Measurements from ENCODE around the gene EPHB4. TPM values are rescaled to one million over a fixed set of nuclear protein-coding genes. Genes with fewer than 3 reads are reported as not detected.

EPHB4 gene
- 1 to 10 TPM; 1.5 to 3.9 (median 2.6) TPM for total RNA-seq

DNA sequence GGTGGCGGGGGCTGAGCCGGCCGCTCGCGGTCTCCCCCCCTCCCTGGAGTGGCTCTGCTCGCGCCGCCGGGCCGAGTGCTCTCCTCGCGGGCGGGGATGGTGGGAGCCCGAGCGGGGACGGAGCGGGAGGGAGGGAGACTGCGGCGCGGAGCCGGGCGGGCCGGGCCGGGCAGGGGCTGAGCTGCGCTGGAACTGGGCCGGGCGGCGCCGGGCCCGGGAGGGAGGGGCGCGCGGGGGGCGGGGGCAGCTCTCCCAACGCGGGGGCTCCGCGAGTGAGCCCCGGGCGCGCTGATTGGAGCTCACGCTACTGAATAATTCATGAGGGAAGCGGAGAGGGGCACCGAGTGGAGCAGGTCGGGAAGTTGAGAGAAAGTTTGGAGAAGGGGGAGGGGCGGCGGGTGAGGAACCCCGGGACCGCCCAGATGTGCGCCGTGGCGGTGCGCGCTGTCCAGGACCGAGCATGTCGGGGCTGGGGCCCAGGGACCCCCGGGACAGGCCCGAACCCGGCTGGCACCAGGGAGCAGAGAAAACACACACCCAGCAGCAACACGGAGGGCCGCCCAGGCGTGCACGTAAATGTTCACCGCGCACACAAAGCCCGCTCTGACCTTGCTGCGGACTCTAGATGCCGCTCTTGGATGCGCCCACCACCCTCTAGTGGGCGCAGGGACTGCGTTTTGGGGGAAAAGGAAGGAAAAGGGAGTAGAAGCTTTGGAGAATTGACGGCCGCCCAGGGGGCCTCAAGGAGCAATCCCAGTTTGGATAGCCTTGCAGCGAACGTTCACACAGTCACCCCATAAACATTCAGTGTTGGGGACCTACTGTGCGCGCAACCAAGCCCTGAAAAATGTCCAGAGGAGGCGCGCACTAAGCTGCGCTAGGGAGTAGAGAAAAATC, at the start of gene EPHB4:
TSS of gene EPHB4 (minus strand) at position 194 of the 897 bp plus-strand sequence. CDS start 493 bp downstream, outside the sequence.
- Mint-ChIP-seq H3K4me1 (ENCODE audit: low read depth) (peaks cover 17% of the 10 kb centered on the region), H3K4me3 (peak within 1 kb of the TSS; percentile 63), H3K36me3 (ENCODE audit: insufficient read depth) (no peaks in the 10 kb centered on the region), H3K9me3 (no peaks in the 10 kb centered on the region), H3K27me3 (ENCODE audit: low read depth) (peaks cover 43% of the 10 kb centered on the region)
- ATAC-seq = peak; percentile 65 to 68
- DNase-seq = no peak

- peak; percentile 60 to 61 for ATAC-seq
- Mint-ChIP-seq H3K9me3 (no peaks in the 10 kb centered on the region), H3K27me3 (ENCODE audit: low read depth) (no peaks in the 10 kb centered on the region), H3K4me3 (peak overlapping the region; percentile 99), H3K36me3 (ENCODE audit: insufficient read depth) (peaks cover 31% of the 10 kb centered on the region), H3K4me1 (ENCODE audit: low read depth) (peaks cover 51% of the 10 kb centered on the region)
- DNase-seq = no peak
Observed at GRCh38 chr7:100875356-100875751, 48.0 kb upstream of the EPHB4 start.

GRCh38 chr7:100874577-100875355, 47.4 kb upstream of the EPHB4 start, which contains the start of gene SRRT:
Gene SRRT (plus strand): TSS chr7:100875103. CDS start chr7:100875591, 488 bp downstream.
- Mint-ChIP-seq H3K4me3 (peak within 1 kb of the TSS; percentile 99), H3K36me3 (ENCODE audit: insufficient read depth) (peaks cover 28% of the 10 kb centered on the region), H3K9me3 (no peaks in the 10 kb centered on the region), H3K4me1 (ENCODE audit: low read depth) (peaks cover 48% of the 10 kb centered on the region), H3K27me3 (ENCODE audit: low read depth) (no peaks in the 10 kb centered on the region)
- peak; percentile 95 to 96 for ATAC-seq
- DNase-seq = peak; percentile 98

DNA sequence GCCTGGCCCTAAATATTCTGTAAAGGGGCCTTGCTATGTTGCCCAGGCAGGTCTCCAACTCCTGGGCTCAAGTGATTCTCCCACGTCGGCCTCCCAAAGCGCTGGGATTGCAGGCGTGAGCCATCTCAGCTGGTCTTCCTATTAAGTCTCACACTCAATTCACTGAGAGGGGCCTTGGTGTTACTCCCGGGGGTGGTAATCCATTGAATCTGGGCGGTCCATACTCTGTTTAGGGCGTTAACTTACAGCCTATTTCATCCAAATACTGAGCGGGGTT, 46.9 kb upstream of the EPHB4 start:
- peaks cover 27% of the 10 kb centered on the region for H3K36me3 Mint-ChIP-seq (ENCODE audit: insufficient read depth)

DNA sequence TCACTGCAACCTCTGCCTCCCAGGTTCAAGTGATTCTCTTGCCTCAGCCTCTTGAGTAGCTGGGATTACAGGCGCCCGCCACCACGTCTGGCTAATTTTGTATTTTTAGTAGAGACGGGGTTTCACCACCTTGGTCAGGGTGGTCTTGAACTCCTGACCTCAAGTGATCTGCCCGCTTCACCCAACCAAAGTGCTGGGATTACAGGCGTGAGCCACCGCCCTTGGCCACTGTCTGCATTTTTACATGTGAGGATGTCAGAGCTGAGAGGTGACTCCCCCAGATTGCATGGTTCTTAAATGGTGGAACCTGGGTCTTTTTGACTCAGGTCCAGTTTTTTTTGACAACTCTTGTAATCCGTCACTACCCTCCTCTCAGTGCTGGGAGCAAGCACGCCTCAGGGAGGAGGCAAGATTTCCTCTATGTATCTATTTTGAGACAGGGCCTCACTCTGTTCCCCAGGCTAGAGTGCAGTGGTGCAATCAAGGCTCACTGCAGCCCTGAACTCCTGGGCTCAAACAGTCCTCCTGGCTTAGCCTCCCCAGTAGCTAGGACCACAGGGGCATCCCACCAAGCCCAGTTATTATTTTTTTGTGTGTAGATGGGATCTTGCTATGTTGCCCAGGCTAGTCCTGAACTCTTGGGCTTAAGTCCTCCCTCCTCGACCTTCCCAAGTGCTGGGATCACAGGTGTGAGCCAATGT, 46.4 kb upstream of the EPHB4 start:
- DNase-seq (no peak), ATAC-seq (no peak)
- Mint-ChIP-seq H3K4me1 (ENCODE audit: low read depth) (peaks cover 38% of the 10 kb centered on the region), H3K27me3 (ENCODE audit: low read depth) (no peaks in the 10 kb centered on the region), H3K4me3 (peak overlapping the region; percentile 99), H3K36me3 (ENCODE audit: insufficient read depth) (peaks cover 25% of the 10 kb centered on the region), H3K9me3 (no peaks in the 10 kb centered on the region)

More for the DNA sequence above, 46.9 kb upstream of the EPHB4 start:
- peaks cover 43% of the 10 kb centered on the region for H3K4me1 Mint-ChIP-seq (ENCODE audit: low read depth)
- no peaks in the 10 kb centered on the region for H3K27me3 Mint-ChIP-seq (ENCODE audit: low read depth)
- DNase-seq (no peak), ATAC-seq (peak; percentile 1)
- peak overlapping the region; percentile 99 for H3K4me3 Mint-ChIP-seq
- H3K9me3 Mint-ChIP-seq = no peaks in the 10 kb centered on the region

GRCh38 chr7:100867776-100868485, 40.6 kb upstream of the EPHB4 start:
- DNase-seq (no peak), ATAC-seq (peak in 1 of 2 donors; percentile 10)
- H3K4me3 Mint-ChIP-seq = peak overlapping the region; percentile 90
- H3K27me3 Mint-ChIP-seq (ENCODE audit: low read depth) = no peaks in the 10 kb centered on the region
- no peaks in the 10 kb centered on the region for H3K9me3 Mint-ChIP-seq
- H3K4me1 Mint-ChIP-seq (ENCODE audit: low read depth) = peaks cover 14% of the 10 kb centered on the region
- H3K36me3 Mint-ChIP-seq (ENCODE audit: insufficient read depth) = peaks cover 20% of the 10 kb centered on the region

DNA sequence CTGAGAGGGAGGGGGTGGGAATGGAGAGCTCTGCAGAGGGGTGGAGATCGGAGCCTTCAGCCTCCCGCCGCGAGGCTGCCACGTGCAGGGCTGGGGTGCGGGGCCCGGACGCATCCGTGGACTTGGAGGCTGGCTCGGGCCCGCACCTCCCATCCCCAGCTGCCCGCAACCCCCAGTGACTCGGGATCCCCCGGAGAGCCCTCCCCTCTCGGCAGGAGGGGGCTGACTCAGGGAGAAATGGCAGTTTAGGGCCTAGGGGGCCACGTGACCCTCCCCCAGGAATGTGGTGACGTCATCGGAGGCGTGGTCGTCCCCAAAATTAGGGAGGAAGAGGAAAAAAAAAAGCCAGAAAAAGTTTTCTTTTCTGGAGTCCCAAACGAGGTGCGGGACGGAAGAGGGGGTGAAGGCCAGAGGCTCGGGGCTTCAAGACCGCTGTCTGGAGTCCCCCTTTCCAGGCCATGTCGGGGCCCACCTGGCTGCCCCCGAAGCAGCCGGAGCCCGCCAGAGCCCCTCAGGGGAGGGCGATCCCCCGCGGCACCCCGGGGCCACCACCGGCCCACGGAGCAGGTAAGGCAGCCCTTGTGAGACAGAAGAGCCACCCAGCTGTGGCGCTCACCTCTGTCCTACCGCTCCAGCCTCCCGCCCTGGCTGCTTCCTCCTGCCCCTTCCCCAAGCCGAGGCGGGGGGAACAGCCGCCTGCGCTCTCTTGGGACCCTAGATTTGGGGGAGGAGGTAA, 39.9 kb upstream of the EPHB4 start, which contains the start of gene TRIP6:
TSS of gene TRIP6 (plus strand) at position 348 of the 736 bp plus-strand sequence. CDS start at position 459, 111 bp downstream.
- Mint-ChIP-seq H3K36me3 (ENCODE audit: insufficient read depth) (peaks cover 16% of the 10 kb centered on the region), H3K4me1 (ENCODE audit: low read depth) (peaks cover 14% of the 10 kb centered on the region), H3K27me3 (ENCODE audit: low read depth) (no peaks in the 10 kb centered on the region), H3K9me3 (no peaks in the 10 kb centered on the region), H3K4me3 (peak within 1 kb of the TSS; percentile 90)
- ATAC-seq (peak; percentile 71), DNase-seq (peak; percentile 71)

DNA sequence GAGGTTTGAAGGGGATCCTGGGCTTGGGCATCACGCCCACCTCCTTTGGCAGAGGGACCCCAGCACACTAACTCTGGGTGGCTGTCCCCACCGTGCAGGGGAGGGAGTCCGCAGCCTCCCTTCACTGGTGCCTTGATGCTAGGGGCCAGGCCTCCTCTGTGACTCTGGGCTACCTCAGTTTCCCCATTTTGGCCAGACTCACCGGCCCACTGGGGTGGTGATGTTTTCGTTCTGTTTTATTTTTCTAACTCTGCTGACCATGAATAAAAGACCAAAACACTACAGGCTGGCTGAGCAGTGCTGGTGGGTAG, 39.4 kb upstream of the EPHB4 start:
- ATAC-seq (no peak), DNase-seq (no peak)
- H3K27me3 Mint-ChIP-seq (ENCODE audit: low read depth) = no peaks in the 10 kb centered on the region
- peaks cover 14% of the 10 kb centered on the region for H3K4me1 Mint-ChIP-seq (ENCODE audit: low read depth)
- peaks cover 15% of the 10 kb centered on the region for H3K36me3 Mint-ChIP-seq (ENCODE audit: insufficient read depth)
- H3K4me3 Mint-ChIP-seq = peak overlapping the region; percentile 90
- H3K9me3 Mint-ChIP-seq = no peaks in the 10 kb centered on the region

DNA sequence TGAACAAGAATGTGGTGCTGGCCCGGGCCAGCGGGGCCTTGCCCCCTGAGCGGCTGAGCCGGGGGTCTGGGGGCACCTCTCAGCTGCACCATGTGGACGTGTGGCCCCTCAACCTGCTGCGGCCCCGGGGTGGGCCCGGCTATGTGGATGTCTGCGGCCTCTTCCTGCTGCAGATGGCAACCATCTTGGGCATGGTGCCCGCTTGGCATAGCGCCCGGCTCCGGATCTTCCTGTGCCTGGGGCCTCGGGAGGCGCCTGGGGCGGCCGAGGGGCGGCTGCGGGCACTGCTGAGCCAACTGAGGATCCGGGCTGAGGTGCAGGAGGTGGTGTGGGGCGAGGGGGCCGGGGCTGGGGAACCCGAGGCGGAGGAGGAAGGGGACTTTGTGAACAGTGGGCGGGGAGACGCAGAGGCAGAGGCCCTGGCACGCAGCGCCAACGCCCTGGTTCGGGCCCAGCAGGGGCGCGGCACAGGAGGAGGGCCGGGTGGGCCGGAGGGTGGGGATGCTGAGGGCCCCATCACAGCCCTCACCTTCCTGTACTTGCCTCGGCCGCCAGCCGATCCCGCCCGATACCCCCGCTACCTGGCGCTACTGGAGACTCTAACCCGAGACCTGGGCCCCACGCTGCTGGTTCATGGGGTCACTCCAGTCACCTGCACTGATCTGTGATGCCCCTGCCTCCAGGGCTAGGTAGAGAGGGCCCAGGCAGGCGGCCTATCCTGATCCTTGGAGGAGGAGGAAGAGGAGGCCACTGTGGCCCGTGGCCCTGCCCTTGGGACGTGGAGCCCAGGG, 38.8 kb upstream of the EPHB4 start:
- H3K4me3 Mint-ChIP-seq = peak overlapping the region; percentile 90
- ATAC-seq = peak; percentile 25 to 61
- H3K4me1 Mint-ChIP-seq (ENCODE audit: low read depth) = peaks cover 14% of the 10 kb centered on the region
- H3K36me3 Mint-ChIP-seq (ENCODE audit: insufficient read depth) = peaks cover 12% of the 10 kb centered on the region
- H3K9me3 Mint-ChIP-seq = no peaks in the 10 kb centered on the region
- no peak for DNase-seq
- no peaks in the 10 kb centered on the region for H3K27me3 Mint-ChIP-seq (ENCODE audit: low read depth)

DNA sequence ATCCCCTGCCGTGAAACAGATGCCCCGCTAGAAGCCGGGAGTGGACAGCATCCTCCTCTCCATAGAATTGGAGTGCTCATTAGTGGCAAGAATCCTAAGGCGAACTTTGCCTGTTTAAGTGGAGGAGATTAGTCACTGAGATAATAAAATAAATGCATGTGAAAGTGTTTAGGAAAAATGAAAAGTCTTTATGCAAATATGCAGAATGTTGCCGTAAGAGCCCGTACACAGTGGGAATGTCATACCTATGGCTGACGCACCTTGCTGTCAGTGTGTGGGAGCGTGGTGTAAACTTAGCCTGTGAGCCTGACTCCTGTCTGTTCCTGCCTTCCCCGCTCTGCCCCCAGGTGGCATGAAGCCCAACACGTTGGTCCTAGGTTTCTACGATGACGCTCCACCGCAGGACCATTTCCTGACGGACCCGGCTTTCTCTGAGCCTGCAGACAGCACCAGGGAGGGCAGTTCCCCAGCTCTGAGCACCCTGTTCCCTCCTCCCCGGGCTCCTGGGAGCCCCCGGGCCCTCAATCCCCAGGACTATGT, 38.1 kb upstream of the EPHB4 start:
- Mint-ChIP-seq H3K4me1 (ENCODE audit: low read depth) (peaks cover 14% of the 10 kb centered on the region), H3K9me3 (no peaks in the 10 kb centered on the region), H3K4me3 (no peak overlapping the region), H3K36me3 (ENCODE audit: insufficient read depth) (peaks cover 18% of the 10 kb centered on the region), H3K27me3 (ENCODE audit: low read depth) (no peaks in the 10 kb centered on the region)
- DNase-seq (no peak), ATAC-seq (no peak)

- DNase-seq (no peak), ATAC-seq (no peak)
- Mint-ChIP-seq H3K4me3 (no peak overlapping the region), H3K36me3 (ENCODE audit: insufficient read depth) (peaks cover 27% of the 10 kb centered on the region), H3K27me3 (ENCODE audit: low read depth) (no peaks in the 10 kb centered on the region), H3K9me3 (no peaks in the 10 kb centered on the region), H3K4me1 (ENCODE audit: low read depth) (peaks cover 14% of the 10 kb centered on the region)
Observed at GRCh38 chr7:100864263-100864845, 37.0 kb upstream of the EPHB4 start.

GRCh38 chr7:100863406-100863950, 36.2 kb upstream of the EPHB4 start:
- Mint-ChIP-seq H3K27me3 (ENCODE audit: low read depth) (no peaks in the 10 kb centered on the region), H3K4me1 (ENCODE audit: low read depth) (peaks cover 14% of the 10 kb centered on the region), H3K9me3 (no peaks in the 10 kb centered on the region), H3K36me3 (ENCODE audit: insufficient read depth) (peaks cover 30% of the 10 kb centered on the region), H3K4me3 (no peak overlapping the region)
- ATAC-seq (no peak), DNase-seq (no peak)
